22Rv1 (cell line): ENCODE results near the gene HAUS7.

ENCODE experiments used
- H3K27ac ChIP-seq: fragments of 450-650 bp; 2 replicates; pipeline ENCODE4 v1.5.1; 2017
- ZFX ChIP-seq: fragments of 450-650 bp; IDR thresholded peaks from 2 replicates; pipeline ENCODE4 v1.6.1; 2017; ENCODE audit warnings: antibody characterized with exemption, borderline replicate concordance
- TF ChIP-seq, protein P1 (sequence below): fragments of 450-650 bp; IDR thresholded peaks from 2 replicates; pipeline ENCODE4 v1.5.1; 2017; ENCODE audit warnings: mild to moderate bottlenecking

The HAUS7 gene

DNA sequence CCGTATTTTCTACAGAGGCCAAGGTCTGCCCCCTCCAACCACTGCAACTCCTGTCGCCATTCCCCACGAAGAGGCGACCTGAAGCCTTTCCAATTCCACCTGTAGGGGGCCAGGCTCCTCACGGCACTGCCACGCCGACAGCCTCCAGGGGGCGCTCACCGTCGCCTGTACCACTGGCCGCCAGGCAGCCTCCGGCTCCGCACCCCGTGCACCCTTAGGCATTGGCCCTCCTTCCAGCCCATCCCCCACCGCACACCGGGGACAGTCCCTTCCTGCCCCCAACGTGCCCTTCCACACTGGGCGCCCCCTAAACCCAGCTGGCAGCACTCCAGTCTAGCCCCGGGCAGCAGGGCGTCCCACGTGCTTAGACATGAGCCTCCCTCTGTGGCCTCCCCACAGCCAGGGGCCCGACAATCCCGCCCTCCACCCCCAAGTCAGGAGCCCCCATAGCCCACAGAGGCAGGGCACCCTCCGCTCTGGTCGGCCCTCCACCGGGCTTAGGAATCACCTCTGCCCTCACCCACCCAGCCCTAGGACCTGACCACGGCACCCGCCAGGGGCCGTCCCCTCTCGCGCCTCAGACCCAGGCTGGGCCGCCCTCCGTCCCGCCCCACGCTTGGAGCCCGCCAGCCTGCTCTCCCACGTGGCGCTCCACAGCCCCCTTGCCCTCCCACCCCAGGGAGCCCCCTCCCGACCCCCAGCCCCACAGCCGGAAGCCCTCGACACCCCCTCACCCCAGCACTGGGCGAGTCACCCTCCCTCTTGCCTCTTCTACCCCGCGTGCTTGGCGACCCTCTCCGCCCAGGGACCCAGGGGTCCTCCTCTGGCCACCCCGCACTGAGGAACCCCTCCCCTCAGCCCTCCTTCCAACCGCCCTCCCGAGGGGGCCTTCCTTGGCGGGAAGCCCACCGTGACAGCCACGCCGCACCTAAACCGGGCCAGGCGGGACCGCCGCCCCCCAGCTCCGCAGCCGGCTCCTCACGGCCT lies 69.9 kb downstream of the HAUS7 start:
- H3K27ac ChIP-seq: no peak overlapping the region
- no peak for TF ChIP-seq ZFX
- TF ChIP-seq, protein P1, sequence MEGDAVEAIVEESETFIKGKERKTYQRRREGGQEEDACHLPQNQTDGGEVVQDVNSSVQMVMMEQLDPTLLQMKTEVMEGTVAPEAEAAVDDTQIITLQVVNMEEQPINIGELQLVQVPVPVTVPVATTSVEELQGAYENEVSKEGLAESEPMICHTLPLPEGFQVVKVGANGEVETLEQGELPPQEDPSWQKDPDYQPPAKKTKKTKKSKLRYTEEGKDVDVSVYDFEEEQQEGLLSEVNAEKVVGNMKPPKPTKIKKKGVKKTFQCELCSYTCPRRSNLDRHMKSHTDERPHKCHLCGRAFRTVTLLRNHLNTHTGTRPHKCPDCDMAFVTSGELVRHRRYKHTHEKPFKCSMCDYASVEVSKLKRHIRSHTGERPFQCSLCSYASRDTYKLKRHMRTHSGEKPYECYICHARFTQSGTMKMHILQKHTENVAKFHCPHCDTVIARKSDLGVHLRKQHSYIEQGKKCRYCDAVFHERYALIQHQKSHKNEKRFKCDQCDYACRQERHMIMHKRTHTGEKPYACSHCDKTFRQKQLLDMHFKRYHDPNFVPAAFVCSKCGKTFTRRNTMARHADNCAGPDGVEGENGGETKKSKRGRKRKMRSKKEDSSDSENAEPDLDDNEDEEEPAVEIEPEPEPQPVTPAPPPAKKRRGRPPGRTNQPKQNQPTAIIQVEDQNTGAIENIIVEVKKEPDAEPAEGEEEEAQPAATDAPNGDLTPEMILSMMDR: peak; percentile 91

DNA sequence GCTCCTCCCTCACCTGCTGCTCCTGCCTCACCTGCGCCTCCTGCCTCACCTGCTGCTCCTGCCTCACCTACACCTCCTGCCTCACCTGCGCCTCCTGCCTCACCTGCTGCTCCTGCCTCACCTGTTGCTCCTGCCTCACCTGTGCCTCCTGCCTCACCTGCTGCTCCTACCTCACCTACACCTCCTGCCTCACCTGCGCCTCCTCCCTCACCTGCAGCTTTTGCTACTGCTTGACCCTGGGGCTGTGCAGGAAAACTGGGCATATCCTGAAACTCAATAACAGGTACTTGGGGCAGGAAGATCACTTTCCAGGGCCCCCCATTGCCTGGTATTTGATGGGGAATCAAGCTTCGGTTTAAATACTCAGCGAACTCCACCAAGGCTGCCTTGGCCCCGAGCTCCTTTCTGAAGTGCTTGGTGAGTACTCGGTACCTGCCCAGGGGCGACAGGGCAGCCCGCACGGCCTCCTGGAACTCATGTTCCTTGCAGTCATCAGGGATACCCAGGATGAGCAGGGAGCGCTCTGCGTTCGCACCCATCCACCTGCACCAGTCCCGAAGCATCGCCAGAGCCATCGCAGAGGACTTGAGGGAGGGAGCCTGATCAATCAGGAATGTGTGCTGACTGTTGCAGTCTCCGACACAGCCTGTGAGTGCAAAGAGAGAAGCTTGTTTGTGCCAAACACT lies 72.0 kb downstream of the HAUS7 start:
- TF ChIP-seq, protein P1: no peak
- no peak for TF ChIP-seq ZFX
- H3K27ac ChIP-seq: no peak overlapping the region
